K562 (cell line): ENCODE data around the gene ANKRD45. TPM values are rescaled to one million over a fixed set of nuclear protein-coding genes. Genes with fewer than 3 reads are reported as not detected.

Source experiments
- ATAC-seq: fragments of 200-7000 bp; cut with Tn5 transposase; 3 replicates; pipeline ENCODE4 v1.9.1; 2020; ENCODE audit warnings: moderate library complexity
- BruUV-seq: library from RNA; stranded (reverse); fragments of 400-500 nt; replicated peaks from 2 replicates; lab custom pipeline; 2021; lab: Mats Ljungman, UMichigan
- CTCF ChIA-PET: fragments of 300-600 bp; formaldehyde crosslinking; extraction: SDS; loops from one replicate; lab custom pipeline; 2021; ENCODE audit warnings: low intra/inter-chr PET ratio; lab: Yijun Ruan, JAX
- POLR2A ChIA-PET: fragments of 300-600, 350-650 bp; sonication (Branson Sonifier 250); formaldehyde crosslinking; extraction: SDS; loops from one replicate; lab custom pipeline; 2021; ENCODE audit warnings: antibody characterized with exemption, inconsistent platforms; lab: Yijun Ruan, JAX
- DNase-seq, 4 experiments: peaks; one replicate each; pipeline versions ENCODE4 v3.0.0 to v3.0.0-alpha.2; 2011 to 2018; ENCODE audit warnings: low spot score in 3 of 4, mixed read lengths in 3 of 4; ENCODE audit errors: extremely low read depth in 1 of 4
- FAIRE-seq: peaks from 2 replicates; lab custom pipeline; 2011; peaks lifted over from hg19 to GRCh38; lab: Jason Lieb, UNC
- H2AFZ ChIP-seq: 2 replicates; pipeline ENCODE4 v1.6.0; 2011; ENCODE audit warnings: low read depth, low read length, control low read depth, inconsistent platforms
- H3K27ac ChIP-seq: fragments of 200-600 bp; 3 replicates; pipeline ENCODE4 v1.8.0; 2011; ENCODE audit warnings: low read depth, mild to moderate bottlenecking, control low read depth, inconsistent platforms, low read length, moderate library complexity, mixed read lengths; ENCODE audit errors: extremely low read depth
- H3K27me3 ChIP-seq, 2 experiments: fragments of 300-600 bp in 1 of 2; 2 replicates in 1 of 2; 3 replicates in 1 of 2; pipeline versions ENCODE4 v1.6.0 to v1.8.0; 2011; ENCODE audit warnings: inconsistent platforms in 2 of 2, low read length in 2 of 2, mild to moderate bottlenecking in 1 of 2, mixed read lengths in 1 of 2, moderate library complexity in 1 of 2; ENCODE audit not compliant: control insufficient read depth in 2 of 2, insufficient read depth in 2 of 2
- H3K36me3 ChIP-seq: fragments of 300-600 bp; 3 replicates; pipeline ENCODE4 v1.8.0; 2011; ENCODE audit warnings: mild to moderate bottlenecking, low read length, inconsistent platforms; ENCODE audit not compliant: control insufficient read depth, insufficient read depth
- H3K4me1 ChIP-seq, 2 experiments: fragments of 200-600 bp in 1 of 2; replicated peaks in 1 of 2; 2 replicates in 1 of 2; 3 replicates in 1 of 2; pipeline versions ENCODE4 v1.5.1 to v1.8.0; 2011; ENCODE audit warnings: inconsistent platforms in 2 of 2, low read length in 2 of 2, mild to moderate bottlenecking in 1 of 2, mixed read lengths in 1 of 2, moderate library complexity in 1 of 2; ENCODE audit not compliant: control insufficient read depth in 2 of 2, insufficient read depth in 2 of 2
- H3K4me2 ChIP-seq: 2 replicates; pipeline ENCODE4 v1.6.1; 2011; ENCODE audit warnings: low read length, control low read depth, inconsistent platforms, mixed read lengths; ENCODE audit not compliant: insufficient read depth
- H3K4me3 ChIP-seq: fragments of 200-600 bp; sonication (generic), shearing (Covaris generic); 2 replicates; pipeline ENCODE4 v1.5.1; 2016; ENCODE audit warnings: control low read depth, inconsistent platforms
- H3K79me2 ChIP-seq: fragments of 200-600 bp; 3 replicates; pipeline ENCODE4 v1.8.0; 2011; ENCODE audit warnings: low read length, inconsistent platforms; ENCODE audit not compliant: control insufficient read depth, insufficient read depth
- H3K9ac ChIP-seq, 2 experiments: 2 replicates each; pipeline versions ENCODE4 v1.6.0 to v1.6.1; 2011; ENCODE audit warnings: low read depth in 2 of 2, low read length in 2 of 2, control low read depth in 1 of 2, inconsistent platforms in 1 of 2, mild to moderate bottlenecking in 1 of 2, mixed read lengths in 1 of 2; ENCODE audit not compliant: insufficient read depth in 1 of 2
- H3K9me1 ChIP-seq: one replicate; pipeline ENCODE4 v1.6.0; 2011; ENCODE audit warnings: inconsistent platforms, mild to moderate bottlenecking, low read length, moderate library complexity; ENCODE audit not compliant: control insufficient read depth, insufficient read depth
- H3K9me3 ChIP-seq: replicated peaks from 2 replicates; pipeline ENCODE4 v1.5.1; 2011; ENCODE audit warnings: low read depth, low read length, inconsistent platforms; ENCODE audit not compliant: control insufficient read depth, insufficient read depth
- H4K20me1 ChIP-seq: replicated peaks from 2 replicates; pipeline ENCODE4 v1.6.1; 2011; ENCODE audit warnings: low read length, inconsistent platforms, mixed read lengths; ENCODE audit not compliant: control insufficient read depth, insufficient read depth
- ESRRA ChIP-seq: fragments of 450-650 bp; IDR thresholded peaks from 2 replicates; pipeline ENCODE4 v1.6.1; 2014; ENCODE audit warnings: low read depth, mild to moderate bottlenecking, moderate library complexity, borderline replicate concordance
- GATA2 ChIP-seq: sonication (generic); formaldehyde crosslinking; IDR thresholded peaks from 2 replicates; pipeline ENCODE4 v1.4.0; 2020; ENCODE audit warnings: mild to moderate bottlenecking, missing genetic modification reagents
- SPI1 ChIP-seq: IDR thresholded peaks from 2 replicates; pipeline ENCODE4 v1.6.1; 2011; ENCODE audit warnings: low read depth, low read length, control low read depth, borderline replicate concordance
- SRSF9 ChIP-seq: fragments of 200-400 bp; formaldehyde crosslinking; IDR thresholded peaks from 2 replicates; pipeline ENCODE4 v1.6.1; 2017; ENCODE audit warnings: low read depth, low read length, borderline replicate concordance
- WGBS: fragments of 100-300 bp; shearing (Covaris generic); methylation state at CpG from one replicate; pipeline ENCODE4 v1.1.6; 2016; ENCODE audit warnings: low coverage, mixed read lengths; ENCODE audit not compliant: insufficient coverage; ENCODE audit errors: missing lambda C conversion rate; 5-methylcytosine and 5-hydroxymethylcytosine counted together
- in situ Hi-C: fragments of 300-500 bp; cut with MboI; formaldehyde crosslinking; loops from 4 replicates; pipeline ENCODE4 v1.15.0; 2018; ENCODE audit warnings: inconsistent platforms, mixed read lengths
- intact Hi-C: fragments of 100-400 bp; cut with micrococcal nuclease; formaldehyde crosslinking; loops from 2 replicates; pipeline ENCODE4 v1.14.2; 2022
- polyA plus RNA-seq, 8 experiments: library from polyadenylated mRNA; depleted of rRNA in 4 of 8; stranded (reverse) in 5 of 8; unstranded in 3 of 8; fragments of >200 nt; fragmentation: Nextera tagmentation in 2 of 8; fragmentation: Illumina TruSeq in 1 of 8; extraction: Ambion mirVana in 2 of 8; extraction: Trizol in 1 of 8; gene quantifications; 2 replicates each; pipeline versions ENCODE4 v1.2.1 to v1.2.3, GENCODE V29; 2011 to 2014; ENCODE audit warnings: inconsistent platforms in 1 of 8, missing spikeins in 1 of 8
- total RNA-seq, 7 experiments: library from RNA; depleted of rRNA in 6 of 7; stranded (reverse); fragments of >200 nt in 6 of 7; fragmentation: Illumina TruSeq in 2 of 7; extraction: Trizol in 2 of 7; gene quantifications; 2 replicates each; pipeline versions ENCODE4 v1.2.1 to v1.2.3, GENCODE V29; 2011 to 2021; ENCODE audit warnings: low replicate concordance in 1 of 7
- TF ChIP-seq, protein P1 (sequence below): fragments of 450-650 bp; IDR thresholded peaks from 2 replicates; pipeline ENCODE4 v1.6.1; 2016; ENCODE audit warnings: mild to moderate bottlenecking, moderate library complexity

ANKRD45 gene
- total and polyA plus RNA-seq, 9 of the 15 experiments (the other 6 are each of a cell fraction or from before 2014, with no cell fraction given) = 0.10 to 0.30 (median 0.11) TPM; not detected in 2

DNA sequence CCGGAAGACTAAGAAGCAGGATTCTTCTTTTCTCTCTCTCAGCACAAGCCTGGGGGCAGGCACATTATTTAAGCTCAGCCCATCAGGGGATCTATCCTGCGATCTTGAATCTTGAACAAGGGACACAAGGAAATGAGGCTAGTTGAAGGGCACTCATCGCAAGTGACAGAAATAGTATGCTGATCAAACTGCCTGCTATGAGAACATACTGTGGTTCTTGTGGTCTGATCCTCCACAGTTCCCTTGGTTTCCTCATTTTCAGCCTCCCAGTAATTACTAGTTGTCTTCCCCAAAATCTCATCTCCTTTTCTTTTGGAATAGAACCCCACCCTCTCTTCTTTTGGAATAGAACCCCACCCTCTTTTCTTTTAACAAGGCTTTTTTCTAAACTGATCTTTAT is 6.5 kb downstream of the ANKRD45 start:
- ChIA-PET POLR2A (interaction anchor here (0.6 to 0.7 kb wide), 2 partner anchors 54 to 205 kb away, joined by 3 read pairs; partner anchors contain the start of genes GAS5 and ZBTB37), CTCF (no interaction called here)
- no TSS peak for BruUV-seq
- Histone ChIP-seq H3K36me3 (no peaks in the 10 kb centered on the region), H3K4me1 (no peaks in the 10 kb centered on the region), H3K79me2 (no peaks in the 10 kb centered on the region), H2AFZ (peak overlapping the region; percentile 37), H3K27me3 (no peaks in the 10 kb centered on the region), H3K9me1 (no peaks in the 10 kb centered on the region), H3K9me3 (no peaks in the 10 kb centered on the region), H3K4me2 (no peak overlapping the region), H4K20me1 (no peaks in the 10 kb centered on the region), H3K9ac (no peak overlapping the region), H3K27ac (no peak overlapping the region), H3K4me3 (no peak overlapping the region)
- FAIRE-seq = no peak
- TF ChIP-seq ESRRA (peak; percentile 48), GATA2 (CRISPR knock-in tag) (peak; percentile 32; the same call in 1 of the 2 replicates), SRSF9 (no peak), SPI1 (peak; percentile 30; the same call in 1 of the 2 replicates)
- TF ChIP-seq, protein P1, sequence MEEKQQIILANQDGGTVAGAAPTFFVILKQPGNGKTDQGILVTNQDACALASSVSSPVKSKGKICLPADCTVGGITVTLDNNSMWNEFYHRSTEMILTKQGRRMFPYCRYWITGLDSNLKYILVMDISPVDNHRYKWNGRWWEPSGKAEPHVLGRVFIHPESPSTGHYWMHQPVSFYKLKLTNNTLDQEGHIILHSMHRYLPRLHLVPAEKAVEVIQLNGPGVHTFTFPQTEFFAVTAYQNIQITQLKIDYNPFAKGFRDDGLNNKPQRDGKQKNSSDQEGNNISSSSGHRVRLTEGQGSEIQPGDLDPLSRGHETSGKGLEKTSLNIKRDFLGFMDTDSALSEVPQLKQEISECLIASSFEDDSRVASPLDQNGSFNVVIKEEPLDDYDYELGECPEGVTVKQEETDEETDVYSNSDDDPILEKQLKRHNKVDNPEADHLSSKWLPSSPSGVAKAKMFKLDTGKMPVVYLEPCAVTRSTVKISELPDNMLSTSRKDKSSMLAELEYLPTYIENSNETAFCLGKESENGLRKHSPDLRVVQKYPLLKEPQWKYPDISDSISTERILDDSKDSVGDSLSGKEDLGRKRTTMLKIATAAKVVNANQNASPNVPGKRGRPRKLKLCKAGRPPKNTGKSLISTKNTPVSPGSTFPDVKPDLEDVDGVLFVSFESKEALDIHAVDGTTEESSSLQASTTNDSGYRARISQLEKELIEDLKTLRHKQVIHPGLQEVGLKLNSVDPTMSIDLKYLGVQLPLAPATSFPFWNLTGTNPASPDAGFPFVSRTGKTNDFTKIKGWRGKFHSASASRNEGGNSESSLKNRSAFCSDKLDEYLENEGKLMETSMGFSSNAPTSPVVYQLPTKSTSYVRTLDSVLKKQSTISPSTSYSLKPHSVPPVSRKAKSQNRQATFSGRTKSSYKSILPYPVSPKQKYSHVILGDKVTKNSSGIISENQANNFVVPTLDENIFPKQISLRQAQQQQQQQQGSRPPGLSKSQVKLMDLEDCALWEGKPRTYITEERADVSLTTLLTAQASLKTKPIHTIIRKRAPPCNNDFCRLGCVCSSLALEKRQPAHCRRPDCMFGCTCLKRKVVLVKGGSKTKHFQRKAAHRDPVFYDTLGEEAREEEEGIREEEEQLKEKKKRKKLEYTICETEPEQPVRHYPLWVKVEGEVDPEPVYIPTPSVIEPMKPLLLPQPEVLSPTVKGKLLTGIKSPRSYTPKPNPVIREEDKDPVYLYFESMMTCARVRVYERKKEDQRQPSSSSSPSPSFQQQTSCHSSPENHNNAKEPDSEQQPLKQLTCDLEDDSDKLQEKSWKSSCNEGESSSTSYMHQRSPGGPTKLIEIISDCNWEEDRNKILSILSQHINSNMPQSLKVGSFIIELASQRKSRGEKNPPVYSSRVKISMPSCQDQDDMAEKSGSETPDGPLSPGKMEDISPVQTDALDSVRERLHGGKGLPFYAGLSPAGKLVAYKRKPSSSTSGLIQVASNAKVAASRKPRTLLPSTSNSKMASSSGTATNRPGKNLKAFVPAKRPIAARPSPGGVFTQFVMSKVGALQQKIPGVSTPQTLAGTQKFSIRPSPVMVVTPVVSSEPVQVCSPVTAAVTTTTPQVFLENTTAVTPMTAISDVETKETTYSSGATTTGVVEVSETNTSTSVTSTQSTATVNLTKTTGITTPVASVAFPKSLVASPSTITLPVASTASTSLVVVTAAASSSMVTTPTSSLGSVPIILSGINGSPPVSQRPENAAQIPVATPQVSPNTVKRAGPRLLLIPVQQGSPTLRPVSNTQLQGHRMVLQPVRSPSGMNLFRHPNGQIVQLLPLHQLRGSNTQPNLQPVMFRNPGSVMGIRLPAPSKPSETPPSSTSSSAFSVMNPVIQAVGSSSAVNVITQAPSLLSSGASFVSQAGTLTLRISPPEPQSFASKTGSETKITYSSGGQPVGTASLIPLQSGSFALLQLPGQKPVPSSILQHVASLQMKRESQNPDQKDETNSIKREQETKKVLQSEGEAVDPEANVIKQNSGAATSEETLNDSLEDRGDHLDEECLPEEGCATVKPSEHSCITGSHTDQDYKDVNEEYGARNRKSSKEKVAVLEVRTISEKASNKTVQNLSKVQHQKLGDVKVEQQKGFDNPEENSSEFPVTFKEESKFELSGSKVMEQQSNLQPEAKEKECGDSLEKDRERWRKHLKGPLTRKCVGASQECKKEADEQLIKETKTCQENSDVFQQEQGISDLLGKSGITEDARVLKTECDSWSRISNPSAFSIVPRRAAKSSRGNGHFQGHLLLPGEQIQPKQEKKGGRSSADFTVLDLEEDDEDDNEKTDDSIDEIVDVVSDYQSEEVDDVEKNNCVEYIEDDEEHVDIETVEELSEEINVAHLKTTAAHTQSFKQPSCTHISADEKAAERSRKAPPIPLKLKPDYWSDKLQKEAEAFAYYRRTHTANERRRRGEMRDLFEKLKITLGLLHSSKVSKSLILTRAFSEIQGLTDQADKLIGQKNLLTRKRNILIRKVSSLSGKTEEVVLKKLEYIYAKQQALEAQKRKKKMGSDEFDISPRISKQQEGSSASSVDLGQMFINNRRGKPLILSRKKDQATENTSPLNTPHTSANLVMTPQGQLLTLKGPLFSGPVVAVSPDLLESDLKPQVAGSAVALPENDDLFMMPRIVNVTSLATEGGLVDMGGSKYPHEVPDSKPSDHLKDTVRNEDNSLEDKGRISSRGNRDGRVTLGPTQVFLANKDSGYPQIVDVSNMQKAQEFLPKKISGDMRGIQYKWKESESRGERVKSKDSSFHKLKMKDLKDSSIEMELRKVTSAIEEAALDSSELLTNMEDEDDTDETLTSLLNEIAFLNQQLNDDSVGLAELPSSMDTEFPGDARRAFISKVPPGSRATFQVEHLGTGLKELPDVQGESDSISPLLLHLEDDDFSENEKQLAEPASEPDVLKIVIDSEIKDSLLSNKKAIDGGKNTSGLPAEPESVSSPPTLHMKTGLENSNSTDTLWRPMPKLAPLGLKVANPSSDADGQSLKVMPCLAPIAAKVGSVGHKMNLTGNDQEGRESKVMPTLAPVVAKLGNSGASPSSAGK = no peak
- intact Hi-C loops = no loop called here
- peak; percentile 46; the same call in 2 of the 3 replicates for ATAC-seq
- in situ Hi-C loops = no loop called here
- DNase-seq = no peak
- 61% methylated on average over 3 of the region's 3 CpGs for WGBS
